ENCODE data around the gene SCLT1.

SCLT1 gene

DNA sequence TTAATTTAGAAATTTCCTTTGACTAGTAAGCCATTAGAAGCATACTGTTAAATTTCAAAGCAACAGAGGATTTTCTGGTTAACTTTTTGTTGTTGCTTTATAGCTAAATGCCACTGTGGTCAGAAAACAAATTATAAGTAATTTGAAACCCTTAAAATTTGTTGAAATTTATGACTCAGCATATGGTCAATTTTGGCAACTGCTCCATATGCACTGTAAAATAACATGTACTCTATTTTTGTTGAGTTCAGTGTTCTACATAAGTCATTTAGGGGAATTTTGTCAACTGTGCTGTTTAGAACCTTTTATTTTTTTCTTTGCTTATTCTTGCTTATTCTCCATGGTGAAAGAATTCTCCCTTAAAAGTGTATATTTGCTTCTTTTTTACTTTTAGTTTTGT, 28.6 kb downstream of the SCLT1 start:
- DNase-seq: no peak

DNA sequence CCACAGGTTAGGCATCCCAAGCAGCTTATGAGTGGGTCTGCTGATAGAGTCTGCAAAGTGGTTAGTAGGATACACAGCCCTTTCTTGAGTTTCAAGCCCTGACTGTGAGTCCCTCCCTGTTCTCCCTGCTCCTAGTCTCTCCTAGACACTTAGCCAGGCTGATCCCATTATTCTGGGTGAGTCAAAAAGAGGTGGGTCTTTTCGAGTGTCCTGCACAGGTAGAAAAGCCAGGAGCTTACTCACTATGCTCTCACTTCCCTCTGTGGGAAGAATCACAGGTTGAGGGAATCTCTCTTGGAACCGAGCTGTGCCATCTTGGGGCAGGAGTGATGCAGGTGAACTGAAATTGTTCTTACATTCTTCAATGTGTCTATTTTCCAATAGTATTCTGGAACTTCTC, 29.7 kb downstream of the SCLT1 start:
- no peak for DNase-seq

DNA sequence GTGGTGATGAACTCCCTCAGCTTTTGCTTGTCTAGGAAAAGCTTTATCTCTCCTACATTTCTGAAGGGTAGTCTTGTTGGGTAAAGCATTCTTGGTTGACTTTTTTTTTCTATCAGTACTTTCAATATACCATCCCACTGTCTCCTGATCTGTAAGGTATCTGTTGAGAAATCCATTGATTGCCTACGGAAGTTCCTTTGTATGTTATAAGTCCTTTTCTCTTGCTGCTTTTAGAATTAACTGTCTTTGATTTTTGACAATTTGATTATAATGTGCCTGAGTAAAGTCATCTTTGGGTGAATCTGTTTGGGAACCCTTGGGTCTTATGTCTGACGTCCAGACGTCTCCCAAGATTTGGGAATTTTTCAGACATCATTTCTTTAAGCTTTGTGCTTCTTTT, 30.8 kb downstream of the SCLT1 start:
- no peak for DNase-seq

DNA sequence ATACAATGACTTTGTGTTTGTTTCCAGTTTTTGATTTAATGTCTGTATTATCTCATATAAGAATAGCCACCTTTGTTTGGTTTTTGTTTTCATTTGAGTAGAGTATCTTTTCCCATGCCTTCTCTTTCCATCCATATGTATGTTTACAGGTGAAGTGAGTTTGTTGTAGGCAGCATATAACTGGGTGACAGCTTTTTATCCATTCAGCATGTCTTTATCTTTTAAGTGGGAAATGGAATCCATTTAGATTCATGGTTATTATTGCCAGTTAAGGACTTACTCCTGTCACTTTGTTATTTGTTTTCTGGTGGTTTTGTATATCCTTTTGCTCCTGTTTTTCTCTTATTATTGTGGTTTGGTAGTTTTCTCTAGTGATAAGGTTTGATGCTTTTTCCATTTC, 34.3 kb downstream of the SCLT1 start:
- no peak for DNase-seq

DNA sequence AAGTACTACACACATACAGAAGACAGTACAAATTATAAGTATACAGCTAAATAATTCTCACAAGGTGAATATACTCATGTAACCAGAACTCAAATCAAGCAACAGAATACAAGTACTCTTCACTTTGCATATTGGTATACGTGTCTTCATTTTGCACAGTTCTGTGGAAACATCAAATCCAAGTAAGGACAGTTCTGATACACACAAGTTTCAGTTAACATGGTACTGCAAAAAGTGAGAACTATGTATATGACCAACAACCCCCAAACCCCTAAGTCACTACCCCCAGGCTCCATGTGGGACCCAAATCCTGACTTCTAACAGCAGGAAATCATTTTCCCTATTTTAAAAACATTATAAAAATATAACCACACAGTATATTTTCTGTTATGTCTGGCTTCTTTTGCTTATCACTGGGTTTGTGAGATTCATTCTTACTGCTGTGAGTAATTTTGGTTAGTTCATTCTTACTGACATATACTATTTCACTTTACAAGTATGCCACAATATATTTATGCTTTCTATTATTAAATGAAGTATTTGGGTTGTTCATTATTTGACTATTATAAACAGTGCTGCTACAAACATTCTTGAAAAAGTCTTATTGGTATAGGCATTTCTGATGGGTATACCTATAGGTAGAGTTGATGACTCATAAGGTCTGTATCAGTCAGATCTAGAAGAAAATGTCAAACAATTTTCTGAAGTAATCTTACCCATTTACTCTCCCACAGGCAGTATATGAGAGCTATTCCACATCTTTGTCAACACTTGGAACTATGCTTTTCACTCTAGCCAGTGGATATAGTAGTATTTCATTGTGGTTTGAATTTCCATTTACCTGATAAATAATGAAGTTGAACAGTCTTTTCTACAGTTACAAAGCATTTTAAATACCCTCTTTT, 47.0 kb downstream of the SCLT1 start:
- DNase-seq: no peak

DNA sequence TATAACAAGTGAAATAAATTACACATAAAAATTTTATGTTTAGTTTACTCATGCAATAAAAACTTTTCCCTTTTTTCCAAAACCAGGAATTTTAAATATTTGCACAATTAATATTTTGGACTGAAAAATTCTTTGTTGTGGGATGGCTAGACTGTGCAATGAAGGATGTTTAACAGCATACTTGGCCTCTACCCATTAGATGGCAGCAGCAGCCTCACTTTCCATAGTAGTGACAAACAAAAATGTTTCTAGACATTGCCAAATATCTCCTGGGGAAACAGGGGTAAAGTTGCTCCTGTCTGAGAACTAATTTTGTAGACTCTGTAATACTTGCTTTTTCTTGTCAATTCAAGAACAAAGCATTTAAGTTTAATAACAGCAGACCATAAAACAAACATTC, 49.8 kb downstream of the SCLT1 start:
- DNase-seq: no peak

DNA sequence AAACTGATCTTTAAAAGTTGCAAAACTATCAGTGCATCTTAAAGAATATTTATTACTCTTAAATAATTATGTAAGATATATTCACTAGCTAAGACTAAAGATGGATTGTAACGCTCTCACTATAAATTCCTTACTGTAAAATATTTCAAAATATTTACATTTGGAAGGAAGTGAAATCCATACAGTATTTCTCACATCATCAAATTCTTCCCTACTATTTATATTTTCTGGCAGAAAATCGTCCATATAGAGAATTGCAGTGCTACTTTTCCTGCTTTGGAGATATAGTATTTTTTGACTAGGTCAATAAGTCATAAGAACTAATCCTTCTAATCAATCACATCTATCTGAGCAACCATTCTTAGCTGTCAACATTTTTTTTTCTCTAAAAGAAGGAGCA, 52.9 kb downstream of the SCLT1 start:
- DNase-seq: no peak

DNA sequence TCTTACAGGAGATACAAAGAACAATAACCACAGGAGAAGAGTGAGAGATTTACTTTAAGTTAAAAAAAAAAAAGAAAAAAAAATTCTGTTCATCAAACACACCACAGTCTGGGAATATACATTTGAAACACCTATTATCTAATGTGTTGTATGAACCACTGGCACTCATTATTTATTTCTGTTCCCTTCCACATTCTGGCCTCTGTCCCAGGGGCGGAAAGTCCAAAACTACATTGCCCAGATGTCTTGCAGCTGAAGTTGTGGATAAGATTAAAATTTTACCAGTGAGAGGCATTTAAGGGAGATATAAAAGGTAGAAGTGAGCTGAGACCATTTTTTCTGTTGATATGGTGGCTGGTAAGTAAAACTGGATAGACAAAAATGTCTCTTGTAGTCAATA, 56.2 kb downstream of the SCLT1 start:
- DNase-seq: no peak

DNA sequence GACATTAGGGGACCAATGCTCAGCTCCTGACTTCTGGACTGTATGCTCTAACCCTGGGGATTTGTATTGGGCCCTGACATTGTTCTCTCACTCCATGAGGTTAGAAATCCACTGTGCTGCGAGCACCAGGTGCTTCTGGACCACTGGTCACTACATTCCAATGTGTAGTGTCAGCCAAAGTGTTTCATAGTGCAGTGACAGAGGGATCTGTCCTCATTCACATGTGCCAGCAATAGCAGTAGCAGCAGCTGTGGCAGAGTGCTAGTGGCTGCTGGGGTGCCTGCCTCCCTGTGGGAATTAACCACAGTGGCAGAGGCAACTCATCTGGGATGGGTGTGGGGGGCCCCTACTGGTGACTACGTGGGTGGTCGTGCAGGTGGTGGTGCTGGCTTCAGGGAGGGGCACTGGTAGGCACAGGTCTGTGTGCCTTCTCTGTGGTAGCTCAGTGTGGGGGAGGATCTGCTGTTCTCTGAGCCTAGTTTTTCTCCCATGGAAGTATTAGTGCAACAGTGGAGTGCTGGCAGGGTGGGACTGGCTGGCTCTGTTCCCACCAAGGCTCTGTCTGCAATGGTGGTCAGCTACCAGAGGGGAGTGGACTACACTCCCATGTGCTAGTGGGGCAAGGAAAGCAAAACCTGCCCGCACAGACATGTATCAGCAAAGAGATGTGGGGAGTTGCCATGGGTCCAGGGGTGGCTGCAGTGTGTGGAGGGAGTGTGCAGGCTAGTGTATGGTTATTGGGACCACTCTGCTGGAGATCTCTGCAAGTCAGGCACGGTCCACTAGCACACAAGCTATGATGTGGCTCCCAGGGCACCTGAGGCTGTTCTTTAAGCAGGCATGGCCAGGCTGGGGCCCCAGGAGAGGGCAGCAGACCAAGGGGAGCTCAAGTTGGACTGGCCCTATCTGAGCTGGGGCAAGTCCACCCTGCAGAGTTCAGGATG, 78.5 kb downstream of the SCLT1 start:
- DNase-seq: no peak

DNA sequence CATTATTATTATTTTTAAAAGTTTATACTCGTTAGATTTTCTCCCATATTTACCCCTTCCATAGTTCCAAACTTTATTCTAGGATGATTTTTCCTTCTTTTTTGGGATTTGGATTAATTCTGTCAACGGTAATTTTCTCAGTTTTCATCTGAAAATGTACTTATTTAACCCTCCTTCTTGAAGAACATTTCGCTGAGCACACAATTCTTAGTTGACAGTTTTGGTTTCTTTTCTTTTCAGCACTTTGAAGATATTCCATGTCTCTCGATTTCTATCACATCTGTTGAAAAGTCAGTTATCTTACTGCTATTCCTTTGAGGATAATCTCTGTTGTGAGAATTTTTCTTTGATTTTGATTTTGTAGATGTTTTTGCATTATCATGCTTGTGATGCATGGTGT, 85.2 kb downstream of the SCLT1 start:
- DNase-seq: no peak

DNA sequence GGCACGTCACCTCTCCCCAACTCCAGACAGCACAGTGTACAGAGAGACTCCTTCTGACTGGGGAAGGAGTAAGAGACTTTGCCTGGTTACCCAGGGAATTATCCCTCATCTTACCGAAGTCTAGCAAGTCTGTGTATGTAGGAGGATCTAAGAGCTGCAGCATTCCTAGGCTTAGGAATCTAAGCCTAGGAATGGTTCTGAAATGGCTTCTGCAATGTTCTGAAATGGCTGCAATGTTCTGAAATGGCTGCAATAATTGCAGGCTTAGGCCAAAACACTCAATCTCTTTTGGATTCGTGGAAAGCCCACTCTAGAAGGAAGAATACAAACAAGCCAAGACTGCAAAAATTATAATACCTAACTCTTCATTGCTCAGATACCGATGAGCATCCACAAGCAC, 106.4 kb downstream of the SCLT1 start:
- DNase-seq: no peak

DNA sequence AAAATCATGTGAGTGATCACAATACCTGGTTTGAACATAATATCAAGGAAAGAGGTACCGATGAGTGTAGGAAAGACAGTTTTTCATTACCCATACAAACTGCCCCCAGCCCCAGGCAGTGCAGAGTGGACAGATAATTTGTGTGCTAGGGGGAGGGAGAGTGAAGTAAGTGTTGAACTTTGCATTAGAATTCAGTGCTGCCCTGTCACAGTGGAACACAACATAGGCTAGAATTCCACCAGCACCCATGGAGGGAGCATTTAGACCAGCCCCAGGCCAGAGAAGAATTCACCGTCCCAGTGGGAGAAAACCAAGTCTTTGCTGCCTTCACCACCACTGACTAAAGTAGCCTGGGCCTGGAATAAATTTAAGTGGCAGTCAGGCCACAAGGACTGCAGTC, 107.3 kb downstream of the SCLT1 start:
- DNase-seq: no peak

DNA sequence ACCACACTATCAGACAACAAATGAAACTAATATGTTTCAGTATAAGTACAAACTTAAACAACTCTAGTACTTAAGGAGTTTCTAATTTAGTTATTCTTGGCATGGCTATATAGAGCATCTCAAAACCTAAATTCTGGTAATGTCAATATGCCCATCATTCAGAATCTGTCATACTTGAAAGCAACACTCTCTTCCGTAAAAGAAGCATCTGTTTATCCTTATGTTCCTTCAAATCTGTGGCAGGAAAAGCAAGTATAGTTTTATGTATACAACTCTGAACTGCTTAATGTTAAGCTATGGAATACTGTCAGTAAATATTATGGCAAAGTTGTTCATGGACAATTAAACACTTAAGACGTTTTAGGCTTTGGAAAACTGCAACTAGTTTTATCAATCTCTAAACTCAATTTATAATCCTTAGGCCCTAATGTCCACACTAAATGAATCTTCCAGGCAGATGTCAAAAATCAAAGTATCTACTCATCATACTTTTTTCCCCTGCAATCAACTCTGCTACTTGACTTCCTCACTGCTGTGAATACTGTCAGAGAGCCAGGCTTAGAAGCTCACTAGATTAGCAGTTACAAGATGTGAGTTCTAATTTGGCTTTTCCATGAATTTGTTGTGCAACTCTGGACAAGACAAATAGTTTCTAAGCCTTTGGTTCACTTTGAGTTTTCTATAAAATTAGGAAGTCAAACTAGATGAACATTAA, 109.4 kb downstream of the SCLT1 start:
- DNase-seq: no peak

DNA sequence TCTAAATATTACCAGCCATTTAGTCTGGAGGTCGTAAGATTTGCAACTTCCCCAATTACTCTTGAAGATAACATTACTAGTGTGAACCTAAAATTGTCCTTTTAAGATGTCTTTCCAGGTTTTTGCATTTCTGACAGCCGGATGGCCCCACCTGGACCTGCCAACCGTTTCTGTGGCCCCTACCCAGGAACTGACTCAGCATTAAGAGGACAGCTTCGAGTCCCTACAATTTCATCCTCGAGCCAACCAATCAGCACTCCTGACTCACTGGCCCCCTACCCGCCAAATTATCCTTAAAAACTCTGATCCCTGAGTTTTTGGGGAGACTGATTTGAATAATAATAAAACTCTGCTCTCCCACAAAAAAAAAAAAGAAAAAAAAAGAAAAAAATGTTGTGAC, 112.0 kb downstream of the SCLT1 start:
- DNase-seq: no peak

DNA sequence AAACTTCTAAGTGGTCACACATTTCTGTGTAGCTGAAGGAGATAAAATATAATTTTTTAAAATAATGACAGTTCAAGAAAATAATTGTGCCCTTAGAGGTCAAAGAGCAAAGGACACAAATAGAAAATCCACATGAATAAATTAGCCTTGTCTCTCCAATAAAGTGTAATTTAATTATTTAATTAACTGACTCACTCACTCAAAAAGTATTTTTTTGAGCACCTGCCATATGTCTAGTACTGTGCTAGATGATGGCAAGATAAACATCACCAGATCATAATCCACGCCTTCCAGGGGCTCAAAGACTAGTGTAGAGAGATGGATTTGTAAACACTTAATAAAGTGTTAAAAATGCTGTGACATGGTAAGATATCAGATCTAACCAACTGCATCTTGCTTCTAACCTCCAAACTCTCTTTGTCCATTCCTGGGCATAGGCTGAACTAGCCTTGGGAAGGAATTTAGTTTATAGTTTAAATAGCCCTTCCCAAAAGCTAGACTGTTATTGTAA, 112.5 kb downstream of the SCLT1 start:
- no peak for DNase-seq

DNA sequence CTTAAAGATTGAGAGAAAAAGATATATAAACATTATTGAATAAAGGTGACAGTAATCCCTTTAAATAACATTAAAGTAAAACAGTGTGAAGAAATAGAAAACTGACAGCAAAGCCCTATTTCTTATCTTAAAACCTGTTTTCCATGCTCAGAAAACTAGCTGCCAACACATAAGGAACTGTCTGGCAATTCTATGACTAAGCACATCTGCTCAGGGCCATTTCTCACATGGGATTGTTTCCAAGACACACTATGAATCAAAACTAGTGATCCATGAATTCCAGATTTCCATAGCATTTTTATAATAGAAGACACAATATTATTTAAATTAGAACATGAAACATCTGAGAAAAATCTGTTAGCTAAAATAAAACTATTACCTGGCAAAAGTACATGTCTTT, 113.4 kb downstream of the SCLT1 start:
- no peak for DNase-seq

DNA sequence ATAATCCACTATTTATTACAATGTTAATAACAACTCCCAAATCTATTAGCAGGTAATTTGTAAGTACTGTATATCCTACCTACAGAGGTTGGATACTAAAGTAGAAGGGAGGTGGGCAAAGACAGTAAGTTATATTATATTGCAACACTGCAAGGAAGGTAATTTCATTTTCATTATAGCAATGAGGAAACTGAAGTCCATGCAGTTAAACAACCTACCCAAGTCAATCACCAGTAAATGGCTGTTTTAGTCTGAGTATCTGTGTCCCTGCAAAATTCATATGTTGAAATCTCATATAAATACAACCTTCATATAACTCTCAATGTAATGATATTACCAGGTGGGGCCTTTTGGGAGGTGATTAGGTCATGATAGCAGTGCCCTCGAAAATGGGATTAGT, 114.4 kb downstream of the SCLT1 start:
- no peak for DNase-seq

DNA sequence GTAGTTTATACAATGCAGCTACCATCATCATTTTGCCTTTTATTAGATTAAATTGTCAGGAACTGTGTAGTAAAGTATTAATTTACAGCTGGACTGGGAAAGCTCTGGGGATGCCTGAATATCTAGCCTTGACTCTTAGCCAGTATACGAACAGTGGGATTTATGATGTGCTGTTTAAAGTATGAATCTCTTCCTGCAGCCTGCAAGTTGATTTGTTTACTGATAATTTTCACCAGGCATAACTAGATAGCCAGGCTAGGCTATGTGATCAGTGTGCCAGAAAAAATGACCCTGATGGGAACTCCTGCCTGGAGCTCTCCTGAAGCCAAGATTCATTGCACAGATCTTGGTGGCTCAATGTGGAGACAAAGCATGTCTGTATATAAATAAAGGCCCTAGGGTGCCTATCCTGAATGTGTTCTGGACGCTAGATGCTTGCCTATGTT, 119.2 kb downstream of the SCLT1 start:
- DNase-seq: no peak

DNA sequence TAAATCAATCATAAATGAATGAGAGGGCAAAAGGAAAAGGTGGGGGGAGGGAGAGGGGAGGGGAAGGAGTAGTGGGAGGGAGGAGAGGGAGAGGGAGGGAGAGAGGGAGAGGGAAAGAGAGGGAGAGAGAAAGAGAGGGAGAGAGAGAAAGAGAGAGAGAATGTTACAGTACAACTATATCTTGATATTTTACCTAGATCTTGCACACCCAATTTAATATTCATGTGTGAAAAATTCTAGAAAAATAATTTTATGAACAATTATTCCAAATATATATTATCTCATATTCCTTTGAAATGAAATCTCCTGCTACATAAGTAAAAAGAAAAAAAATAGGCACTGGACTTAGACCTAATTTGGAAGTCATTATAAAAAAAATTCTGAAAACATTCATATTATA, 120.0 kb downstream of the SCLT1 start:
- DNase-seq: no peak

DNA sequence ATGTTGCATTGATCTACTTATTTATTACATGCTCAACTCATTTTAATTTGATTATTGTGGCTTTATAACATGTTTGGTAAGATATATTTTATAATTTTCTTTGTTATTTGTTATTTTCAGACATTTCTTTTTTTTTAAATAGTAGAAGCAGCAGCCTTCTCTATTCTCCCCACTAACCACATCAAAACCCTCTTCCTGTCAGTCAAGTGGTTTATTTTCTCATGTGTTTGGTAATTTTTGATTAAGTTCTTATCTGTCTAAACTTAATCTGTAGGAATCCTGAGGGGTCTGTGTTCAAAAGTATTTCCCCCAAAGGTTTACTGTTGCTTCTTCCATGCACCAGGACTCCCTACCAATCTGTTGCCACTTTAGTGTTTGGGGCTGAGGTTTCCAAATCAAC, 131.9 kb downstream of the SCLT1 start:
- no peak for DNase-seq

DNA sequence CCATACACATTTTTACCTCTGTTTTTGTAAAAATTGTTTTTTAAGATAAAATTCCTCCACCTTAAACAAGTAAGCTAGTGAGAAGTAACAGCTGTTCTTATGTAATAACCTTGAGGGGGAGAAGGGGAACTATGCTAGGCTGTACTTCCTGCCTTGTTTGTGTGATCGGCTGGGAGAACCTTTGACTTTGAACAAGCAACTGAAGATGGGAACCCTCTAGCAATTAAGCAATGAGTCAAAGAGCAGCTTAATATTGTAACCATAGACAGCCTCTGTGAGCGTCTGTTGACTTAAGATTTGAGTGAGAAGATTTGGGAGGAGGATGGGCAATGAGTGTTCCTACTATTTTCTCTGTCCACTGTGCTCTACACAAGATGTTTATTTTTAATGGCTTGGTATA, 135.1 kb downstream of the SCLT1 start:
- no peak for DNase-seq

DNA sequence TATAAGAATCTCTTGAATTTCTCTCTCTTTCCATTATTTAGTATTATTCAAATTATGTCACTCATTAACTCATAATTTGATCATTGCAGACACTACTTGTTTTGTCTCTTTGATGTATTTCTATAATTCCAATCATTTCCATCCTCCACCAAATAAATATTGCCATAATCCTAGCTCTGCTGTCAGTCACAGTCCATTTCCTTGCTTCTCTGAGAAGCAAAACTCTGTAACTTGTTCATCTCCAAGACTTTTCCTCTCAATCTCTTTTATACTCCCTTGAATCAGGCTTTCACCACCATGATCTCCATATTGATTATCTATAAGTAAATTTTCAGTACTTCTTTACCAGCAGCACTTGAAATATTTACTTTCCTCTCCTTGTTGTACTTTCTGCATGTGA, 135.9 kb downstream of the SCLT1 start:
- DNase-seq: no peak

DNA sequence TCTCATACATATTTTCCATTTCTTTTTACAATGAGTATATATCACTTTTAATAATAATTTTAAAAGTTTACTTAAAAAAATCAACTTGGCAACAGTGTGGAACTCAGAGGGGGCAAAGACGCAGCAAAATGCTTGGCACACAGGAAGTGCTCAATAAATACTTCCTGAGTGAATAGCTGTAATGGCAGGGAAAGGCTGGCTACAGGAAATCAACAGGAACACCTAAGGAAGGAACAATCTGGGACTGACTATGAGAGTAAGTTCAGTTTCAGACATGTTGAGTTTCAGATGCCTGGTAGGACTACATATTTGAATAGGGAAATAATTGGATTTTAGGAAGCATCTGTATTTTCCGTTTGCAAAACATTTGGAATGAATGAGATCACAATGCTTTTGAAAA, 137.6 kb downstream of the SCLT1 start:
- DNase-seq: no peak

All from CD4-positive, alpha-beta T cell treated with Interleukin-4 for 4 hours (primary cell).